ENCODE data around the gene CEBPA.

Gene CEBPA

GRCh38 chr19:33302974-33303790 lies 848 bp upstream of the CEBPA start:
- no peak for DNase-seq (ENCODE audit: low read depth)
- in situ Hi-C loops (cut with HindIII; ENCODE audit: low sequenced_read_pairs), result no loop called here
- TF ChIP-seq CTCF (IDR thresholded peaks at IDR 0.05; ENCODE audit: low read depth, low read length, missing control alignments), result no peak
- peak overlapping the region; percentile 51 for H3K4me3 ChIP-seq (ENCODE audit: low read depth, low read length)

GRCh38 chr19:33301900-33302174 lies 497 bp downstream of the CEBPA start:
- in situ Hi-C loops (cut with HindIII; ENCODE audit: low sequenced_read_pairs), result no loop called here
- DNase-seq (ENCODE audit: low read depth), result no peak
- H3K4me3 ChIP-seq (ENCODE audit: low read depth, low read length), result no peak overlapping the region
- TF ChIP-seq CTCF (IDR thresholded peaks at IDR 0.05; ENCODE audit: low read depth, low read length, missing control alignments), result no peak

- no peak overlapping the region for H3K4me3 ChIP-seq (ENCODE audit: low read depth, low read length)
- in situ Hi-C loops (cut with HindIII; ENCODE audit: low sequenced_read_pairs), result no loop called here
- no peak for DNase-seq (ENCODE audit: low read depth)
- no peak for TF ChIP-seq CTCF (IDR thresholded peaks at IDR 0.05; ENCODE audit: low read depth, low read length, missing control alignments)
Measured at GRCh38 chr19:33301144-33301899, 1.0 kb downstream of the CEBPA start.

- in situ Hi-C loops (cut with HindIII; ENCODE audit: low sequenced_read_pairs), result no loop called here
- no peak overlapping the region for H3K4me3 ChIP-seq (ENCODE audit: low read depth, low read length)
- DNase-seq (ENCODE audit: low read depth), result no peak
- TF ChIP-seq CTCF (IDR thresholded peaks at IDR 0.05; ENCODE audit: low read depth, low read length, missing control alignments), result no peak
Measured at GRCh38 chr19:33300894-33301143, 1.5 kb downstream of the CEBPA start.

GRCh38 chr19:33300009-33300893 lies 2.1 kb downstream of the CEBPA start:
- in situ Hi-C loops (cut with HindIII; ENCODE audit: low sequenced_read_pairs), result no loop called here
- H3K4me3 ChIP-seq (ENCODE audit: low read depth, low read length), result no peak overlapping the region
- DNase-seq (ENCODE audit: low read depth), result no peak
- TF ChIP-seq CTCF (IDR thresholded peaks at IDR 0.05; ENCODE audit: low read depth, low read length, missing control alignments), result no peak

GRCh38 chr19:33299051-33299688 lies 3.2 kb downstream of the CEBPA start:
- no peak for DNase-seq (ENCODE audit: low read depth)
- no peak for TF ChIP-seq CTCF (IDR thresholded peaks at IDR 0.05; ENCODE audit: low read depth, low read length, missing control alignments)
- in situ Hi-C loops (cut with HindIII; ENCODE audit: low sequenced_read_pairs), result no loop called here
- no peak overlapping the region for H3K4me3 ChIP-seq (ENCODE audit: low read depth, low read length)

Data from astrocyte of the cerebellum (primary cell).